Activated naive CD4-positive, alpha-beta T cell treated with anti-CD3 and anti-CD28 coated beads, Interleukin-2, amount 50 U/mL, for 24 hours (primary cell): Measurements from ENCODE around the gene MAGEA4.

Experiments used
- H3K27ac Mint-ChIP-seq: one replicate; pipeline ENCODE4 v1.8.0; 2021; ENCODE audit warnings: mild to moderate bottlenecking, mixed read lengths
- H3K27me3 Mint-ChIP-seq: one replicate; pipeline ENCODE4 v1.8.0; 2021; ENCODE audit warnings: mixed read lengths
- H3K36me3 Mint-ChIP-seq: one replicate; pipeline ENCODE4 v1.8.0; 2021; ENCODE audit warnings: mixed read lengths
- H3K4me1 Mint-ChIP-seq: one replicate; pipeline ENCODE4 v1.8.0; 2021; ENCODE audit warnings: mixed read lengths
- H3K4me3 Mint-ChIP-seq: one replicate; pipeline ENCODE4 v1.8.0; 2021; ENCODE audit warnings: mild to moderate bottlenecking, mixed read lengths
- H3K9me3 Mint-ChIP-seq: one replicate; pipeline ENCODE4 v1.8.0; 2021; ENCODE audit warnings: mixed read lengths

Gene MAGEA4

GRCh38 chrX:151973060-151973661 lies 60.5 kb downstream of the MAGEA4 start:
- Mint-ChIP-seq H3K4me3 (no peak overlapping the region), H3K36me3 (no peaks in the 10 kb centered on the region), H3K27ac (no peak overlapping the region), H3K4me1 (no peaks in the 10 kb centered on the region), H3K27me3 (peaks cover 13% of the 10 kb centered on the region), H3K9me3 (no peaks in the 10 kb centered on the region)

GRCh38 chrX:151973851-151974335 lies 61.2 kb downstream of the MAGEA4 start:
- no peak overlapping the region for H3K4me3 Mint-ChIP-seq
- H3K36me3 Mint-ChIP-seq, result no peaks in the 10 kb centered on the region
- no peaks in the 10 kb centered on the region for H3K4me1 Mint-ChIP-seq
- peaks cover 13% of the 10 kb centered on the region for H3K27me3 Mint-ChIP-seq
- no peak overlapping the region for H3K27ac Mint-ChIP-seq
- no peaks in the 10 kb centered on the region for H3K9me3 Mint-ChIP-seq
